C1 segment of cervical spinal cord (tissue), 14 donors: Measurements from ENCODE around the gene VDR.
A peak's percentile ranks its signal among the peaks of the same experiment; 100 is the strongest.
"Not testable (repeated sequence)": the region's sequence is repeated elsewhere in the genome, so short reads cannot be mapped to it uniquely, and the experiment has no call there.

Experiments used
- DNase-seq, 14 donors: peaks; one replicate each; lab custom pipeline; 2025; lab: John Stamatoyannopoulos, UW

The VDR gene

GRCh38 chr12:47848853-47849252, 55.9 kb downstream of the VDR start:
- DNase-seq = no peak

GRCh38 chr12:47846294-47846996, 58.3 kb downstream of the VDR start:
- no peak for DNase-seq

- DNase-seq = no peak
Observed at GRCh38 chr12:47845081-47845480, 59.7 kb downstream of the VDR start.

- no peak for DNase-seq
Observed at GRCh38 chr12:47844264-47845019, 60.4 kb downstream of the VDR start.

- no peak for DNase-seq
Observed at GRCh38 chr12:47843226-47843980, 61.4 kb downstream of the VDR start.

GRCh38 chr12:47842543-47842942, 62.3 kb downstream of the VDR start:
- not testable (repeated sequence) for DNase-seq

GRCh38 chr12:47841910-47842309, 62.9 kb downstream of the VDR start:
- no peak for DNase-seq

GRCh38 chr12:47841501-47841900, 63.3 kb downstream of the VDR start:
- no peak for DNase-seq

- no peak for DNase-seq
Observed at GRCh38 chr12:47840571-47840970, 64.2 kb downstream of the VDR start.

- DNase-seq = no peak
Observed at GRCh38 chr12:47839214-47839876, 65.4 kb downstream of the VDR start.

GRCh38 chr12:47838286-47838931, 66.4 kb downstream of the VDR start:
- peak in 5 of 14 donors; percentile 13 to 50 (median 29) for DNase-seq

GRCh38 chr12:47837190-47838171, 67.3 kb downstream of the VDR start:
- peak in 7 of 14 donors; percentile 10 to 55 (median 17) for DNase-seq

- no peak for DNase-seq
Observed at GRCh38 chr12:47835831-47836155, 69.0 kb downstream of the VDR start.

- no peak for DNase-seq
Observed at GRCh38 chr12:47835006-47835830, 69.6 kb downstream of the VDR start.

GRCh38 chr12:47834199-47834903, 70.4 kb downstream of the VDR start:
- no peak for DNase-seq

GRCh38 chr12:47833591-47834012, 71.2 kb downstream of the VDR start:
- DNase-seq = no peak

GRCh38 chr12:47832263-47832933, 72.4 kb downstream of the VDR start:
- no peak for DNase-seq

- DNase-seq = no peak
Observed at GRCh38 chr12:47829584-47829983, 75.2 kb downstream of the VDR start.
